Fibroblast of lung (primary cell): ENCODE data around the gene VPS13C.

Source experiments
- CTCF ChIP-seq, 2 donors: IDR thresholded peaks in 1 of 2; conservative IDR thresholded peaks in 1 of 2; 1 replicate in 1 of 2; 2 replicates in 1 of 2; pipeline ENCODE4 v1.5.1; 2011 to 2012; ENCODE audit warnings: low read length in 2 of 2, control low read depth in 1 of 2, inconsistent platforms in 1 of 2, low read depth in 1 of 2, mild to moderate bottlenecking in 1 of 2
- EZH2 ChIP-seq: IDR thresholded peaks from 2 replicates; pipeline ENCODE4 v1.5.1; 2012; ENCODE audit warnings: low read length, control low read depth, mild to moderate bottlenecking; ENCODE audit errors: missing control alignments

- TF ChIP-seq CTCF (conservative IDR thresholded peaks at IDR 0.05 in 1 of 2, IDR thresholded peaks at IDR 0.05 in 1 of 2; ENCODE audit: low read depth in 1 of 2, low read length in 2 of 2) (no peak), EZH2 (no peak)
These were observed 228.7 kb downstream of the VPS13C start for GRCh38 chr15:61831505-61831921.
